HepG2 (cell line): ENCODE data around the gene KMT5C. TPM values are rescaled to one million over a fixed set of nuclear protein-coding genes. Genes with fewer than 3 reads are reported as not detected.

Experiments used
- ADNP ChIP-seq: sonication (generic); formaldehyde crosslinking; IDR thresholded peaks from 2 replicates; pipeline ENCODE4 v1.4.0; 2020; ENCODE audit warnings: missing genetic modification reagents
- BRCA1 ChIP-seq: sonication (generic); formaldehyde crosslinking; IDR thresholded peaks from 2 replicates; pipeline ENCODE4 v1.4.0; 2020; ENCODE audit warnings: missing genetic modification reagents
- CBX2 ChIP-seq, 2 experiments: fragments of 200-600 bp in 1 of 2; sonication (generic); formaldehyde crosslinking in 1 of 2; IDR thresholded peaks; 2 replicates each; pipeline versions ENCODE4 v1.7.0 to v1.8.1; 2018 to 2022; ENCODE audit warnings: low read depth in 2 of 2, low read length in 1 of 2, mild to moderate bottlenecking in 1 of 2, missing genetic modification reagents in 1 of 2
- CCDC6 ChIP-seq: sonication (generic); formaldehyde crosslinking; IDR thresholded peaks from 2 replicates; pipeline ENCODE4 v1.8.1; 2022; ENCODE audit warnings: mild to moderate bottlenecking, missing genetic modification reagents, moderate library complexity
- CREB1 ChIP-seq, 2 experiments: fragments of 450-650 bp in 1 of 2; IDR thresholded peaks; 2 replicates each; pipeline ENCODE4 v1.6.1; 2016 to 2017; ENCODE audit warnings: control low read depth in 1 of 2, mild to moderate bottlenecking in 1 of 2, missing compliant biosample characterization in 1 of 2, missing genetic modification characterization in 1 of 2
- EED ChIP-seq: sonication (generic); formaldehyde crosslinking; IDR thresholded peaks from 2 replicates; pipeline ENCODE4 v1.5.0; 2020; ENCODE audit warnings: mild to moderate bottlenecking, missing genetic modification reagents
- JUND ChIP-seq: sonication (generic); formaldehyde crosslinking; IDR thresholded peaks from 2 replicates; pipeline ENCODE4 v1.8.0; 2022; ENCODE audit warnings: mild to moderate bottlenecking, missing genetic modification reagents
- PHF20 ChIP-seq: sonication (generic); formaldehyde crosslinking; IDR thresholded peaks from 2 replicates; pipeline ENCODE4 v1.5.0; 2020; ENCODE audit warnings: mild to moderate bottlenecking, missing genetic modification reagents
- PHF8 ChIP-seq: sonication (generic); formaldehyde crosslinking; IDR thresholded peaks from 2 replicates; pipeline ENCODE4 v1.5.0; 2020; ENCODE audit warnings: missing genetic modification reagents
- PITX1 ChIP-seq: sonication (generic); formaldehyde crosslinking; IDR thresholded peaks from 2 replicates; pipeline ENCODE4 v1.5.1; 2020; ENCODE audit warnings: mild to moderate bottlenecking, missing genetic modification reagents
- POLR2G ChIP-seq: fragments of 200-400 bp; formaldehyde crosslinking; IDR thresholded peaks from 2 replicates; pipeline ENCODE4 v1.6.1; 2018; ENCODE audit warnings: mild to moderate bottlenecking, low read depth, low read length, moderate library complexity
- RELA ChIP-seq: sonication (generic); formaldehyde crosslinking; IDR thresholded peaks from 2 replicates; pipeline ENCODE4 v1.4.0; 2020; ENCODE audit warnings: missing genetic modification reagents
- TEAD3 ChIP-seq: optimal IDR thresholded peaks from 2 replicates; pipeline ENCODE3; 2016; ENCODE audit warnings: borderline replicate concordance
- TSC22D2 ChIP-seq: sonication (generic); formaldehyde crosslinking; IDR thresholded peaks from 2 replicates; pipeline ENCODE4 v1.5.1; 2020; ENCODE audit warnings: missing genetic modification reagents, mild to moderate bottlenecking, borderline replicate concordance
- ZBTB2 ChIP-seq: sonication (generic); formaldehyde crosslinking; IDR thresholded peaks from 2 replicates; pipeline ENCODE4 v1.8.0; 2022; ENCODE audit warnings: low read depth, missing genetic modification reagents
- ZBTB21 ChIP-seq: sonication (generic); formaldehyde crosslinking; IDR thresholded peaks from 2 replicates; pipeline ENCODE4 v1.4.0; 2020; ENCODE audit warnings: missing genetic modification reagents
- ZKSCAN5 ChIP-seq: sonication (generic); formaldehyde crosslinking; IDR thresholded peaks from 2 replicates; pipeline ENCODE4 v1.5.1; 2020; ENCODE audit warnings: mild to moderate bottlenecking, missing genetic modification reagents
- ZNF275 ChIP-seq: sonication (generic); formaldehyde crosslinking; IDR thresholded peaks from 2 replicates; pipeline ENCODE4 v1.8.0; 2022; ENCODE audit warnings: missing genetic modification reagents, mild to moderate bottlenecking, inconsistent platforms, borderline replicate concordance
- ZNF276 ChIP-seq: sonication (generic); formaldehyde crosslinking; IDR thresholded peaks from 2 replicates; pipeline ENCODE4 v1.4.0; 2020; ENCODE audit warnings: mild to moderate bottlenecking, low read depth, missing genetic modification reagents
- ZNF292 ChIP-seq: sonication (generic); formaldehyde crosslinking; IDR thresholded peaks from 2 replicates; pipeline ENCODE4 v1.8.1; 2022; ENCODE audit warnings: mild to moderate bottlenecking, low read depth, missing genetic modification reagents, borderline replicate concordance
- ZNF343 ChIP-seq: sonication (generic); formaldehyde crosslinking; IDR thresholded peaks from 2 replicates; pipeline ENCODE4 v1.4.0; 2020; ENCODE audit warnings: mild to moderate bottlenecking, missing genetic modification reagents
- ZNF781 ChIP-seq: sonication (generic); formaldehyde crosslinking; IDR thresholded peaks from 2 replicates; pipeline ENCODE4 v1.5.1; 2020; ENCODE audit warnings: borderline replicate concordance, mild to moderate bottlenecking, missing genetic modification reagents; ENCODE audit errors: not compliant biosample characterization
- ZNF782 ChIP-seq: sonication (generic); formaldehyde crosslinking; IDR thresholded peaks from 2 replicates; pipeline ENCODE4 v1.4.0; 2020; ENCODE audit warnings: missing genetic modification reagents, mild to moderate bottlenecking, borderline replicate concordance
- ZNF879 ChIP-seq: sonication (generic); formaldehyde crosslinking; IDR thresholded peaks from 2 replicates; pipeline ENCODE4 v1.8.1; 2023; ENCODE audit warnings: missing genetic modification reagents
- ZSCAN25 ChIP-seq: sonication (generic); formaldehyde crosslinking; IDR thresholded peaks from 2 replicates; pipeline ENCODE4 v1.8.0; 2022; ENCODE audit warnings: mild to moderate bottlenecking, missing genetic modification reagents
- ZSCAN29 ChIP-seq: sonication (generic); formaldehyde crosslinking; conservative IDR thresholded peaks from 2 replicates; pipeline ENCODE4 v1.4.0; 2020; ENCODE audit warnings: mild to moderate bottlenecking, missing genetic modification reagents
- polyA plus RNA-seq, 8 experiments: library from polyadenylated mRNA; depleted of rRNA in 3 of 8; stranded (reverse) in 7 of 8; unstranded in 1 of 8; fragments of >200 nt; fragmentation: Illumina TruSeq in 4 of 8; extraction: Trizol in 4 of 8; gene quantifications; 2 replicates each; pipeline versions ENCODE4 v1.2.1 to v1.2.3, GENCODE V29; 2011 to 2016; ENCODE audit warnings: low read depth in 4 of 8, missing spikeins in 1 of 8, mixed read lengths in 1 of 8; ENCODE audit not compliant: insufficient read depth in 1 of 8
- total RNA-seq, 5 experiments: library from RNA; depleted of rRNA; stranded (reverse); fragments of >200 nt; fragmentation: Illumina TruSeq; extraction: Trizol; gene quantifications; 2 replicates each; pipeline ENCODE4 v1.2.3, GENCODE V29; 2016; ENCODE audit warnings: low read depth in 1 of 5

Gene KMT5C
- total and polyA plus RNA-seq, 2 of the 13 experiments (the other 11 are each of a cell fraction or from before 2014, with no cell fraction given) = 5.5 to 9.0 TPM

- TF ChIP-seq CREB1 (IDR thresholded peaks at IDR 0.05) = peak; percentile 82
- peak; percentile 93 for TF ChIP-seq CREB1 (CRISPR knock-in tag; IDR thresholded peaks at IDR 0.05)
- TF ChIP-seq POLR2G = peak; percentile 99
- TF ChIP-seq ZNF879 (CRISPR knock-in tag) = no peak
- no peak for TF ChIP-seq ZSCAN25
- TF ChIP-seq PHF20 (CRISPR knock-in tag) = peak; percentile 74
- no peak for TF ChIP-seq ZSCAN29 (CRISPR knock-in tag)
- TF ChIP-seq ZNF782 (CRISPR knock-in tag) = peak; percentile 79; the same call in 1 of the 2 replicates
- peak; percentile 38; the same call in 1 of the 2 replicates for TF ChIP-seq PITX1 (CRISPR knock-in tag)
- TF ChIP-seq ZKSCAN5 (CRISPR knock-in tag) = 0 out of 2 replicates have a peak, but pooled peaks have one; percentile 21
- TF ChIP-seq TEAD3 = peak; percentile 50
- TF ChIP-seq RELA (CRISPR knock-in tag) = no peak
- TF ChIP-seq EED = peak; percentile 49; the same call in 1 of the 2 replicates
- TF ChIP-seq JUND (CRISPR knock-in tag) = 0 out of 2 replicates have a peak, but pooled peaks have one; percentile 29
- TF ChIP-seq ZBTB2 (CRISPR knock-in tag) = 0 out of 2 replicates have a peak, but pooled peaks have one; percentile 53
- no peak; the same call in 1 of the 2 replicates for TF ChIP-seq ZBTB21 (CRISPR knock-in tag)
- peak; percentile 84 for TF ChIP-seq TSC22D2 (CRISPR knock-in tag)
- peak; percentile 76 for TF ChIP-seq PHF8 (CRISPR knock-in tag)
- TF ChIP-seq ZNF781 (CRISPR knock-in tag) = peak; percentile 57
- TF ChIP-seq ZNF292 = 0 out of 2 replicates have a peak, but pooled peaks have one; percentile 13
- TF ChIP-seq ZNF276 (CRISPR knock-in tag) = peak; percentile 74; the same call in 1 of the 2 replicates
- peak; percentile 78; the same call in 1 of the 2 replicates for TF ChIP-seq CCDC6 (CRISPR knock-in tag)
- peak; percentile 77; the same call in 1 of the 2 replicates for TF ChIP-seq ZNF343 (CRISPR knock-in tag)
- no peak for TF ChIP-seq CBX2 (IDR thresholded peaks at IDR 0.05; ENCODE audit: low read depth, low read length)
- no peak for TF ChIP-seq CBX2 (CRISPR knock-in tag; IDR thresholded peaks at IDR 0.05; ENCODE audit: low read depth)
- TF ChIP-seq BRCA1 (CRISPR knock-in tag) = no peak; the same call in 1 of the 2 replicates
- TF ChIP-seq ZNF275 (CRISPR knock-in tag) = peak; percentile 88; the same call in 1 of the 2 replicates
- no peak for TF ChIP-seq ADNP (CRISPR knock-in tag)
Observed at GRCh38 chr19:55385724-55386492, 46.2 kb downstream of the KMT5C start, which contains the start of gene RPL28 (continued).
